ENCODE data around the gene HTATSF1.

HTATSF1 gene

GRCh38 chrX:136540226-136540625 is 42.8 kb downstream of the HTATSF1 start:
- no peaks in the 10 kb centered on the region for H3K4me1 ChIP-seq (ENCODE audit: control insufficient read depth in 1 of 2, insufficient read depth in 1 of 2, low read depth in 1 of 2, low read length in 1 of 2)
- no peak overlapping the region for H3K27ac ChIP-seq
- H3K4me3 ChIP-seq (ENCODE audit: low read depth in 1 of 2, low read length in 1 of 2) = no peak overlapping the region
- no peak for TF ChIP-seq CTCF (IDR thresholded peaks at IDR 0.05)
- H3K27me3 ChIP-seq = no peaks in the 10 kb centered on the region
- H3K36me3 ChIP-seq = no peaks in the 10 kb centered on the region
- H3K9me3 ChIP-seq = no peaks in the 10 kb centered on the region

DNA sequence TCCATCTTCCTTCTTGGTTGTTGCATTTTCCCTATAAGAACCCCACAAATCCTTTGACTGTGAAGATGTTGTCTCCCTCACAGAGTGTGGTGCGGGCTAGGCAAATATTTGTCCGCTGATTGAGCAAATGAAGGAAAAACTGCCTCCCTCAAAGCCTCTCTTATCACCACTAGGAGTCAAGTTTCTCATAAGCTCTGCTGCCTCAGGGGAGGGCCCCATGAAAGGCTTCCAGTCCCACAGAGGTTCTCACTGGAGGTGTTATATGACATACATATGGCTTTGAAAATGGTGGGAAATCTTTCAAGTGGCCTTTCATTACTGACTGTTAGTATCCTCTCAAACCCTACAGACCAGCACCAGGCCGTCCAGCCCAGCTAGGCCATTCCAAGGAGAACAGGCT is 43.9 kb downstream of the HTATSF1 start:
- Histone ChIP-seq H3K36me3 (no peaks in the 10 kb centered on the region), H3K27ac (no peak overlapping the region), H3K9me3 (no peaks in the 10 kb centered on the region), H3K4me3 (ENCODE audit: low read depth in 1 of 2, low read length in 1 of 2) (no peak overlapping the region), H3K27me3 (no peaks in the 10 kb centered on the region), H3K4me1 (ENCODE audit: control insufficient read depth in 1 of 2, insufficient read depth in 1 of 2, low read depth in 1 of 2, low read length in 1 of 2) (no peaks in the 10 kb centered on the region)
- TF ChIP-seq CTCF (IDR thresholded peaks at IDR 0.05) = no peak

GRCh38 chrX:136542281-136542680 is 44.9 kb downstream of the HTATSF1 start:
- no peaks in the 10 kb centered on the region for H3K36me3 ChIP-seq
- no peak overlapping the region for H3K27ac ChIP-seq

DNA sequence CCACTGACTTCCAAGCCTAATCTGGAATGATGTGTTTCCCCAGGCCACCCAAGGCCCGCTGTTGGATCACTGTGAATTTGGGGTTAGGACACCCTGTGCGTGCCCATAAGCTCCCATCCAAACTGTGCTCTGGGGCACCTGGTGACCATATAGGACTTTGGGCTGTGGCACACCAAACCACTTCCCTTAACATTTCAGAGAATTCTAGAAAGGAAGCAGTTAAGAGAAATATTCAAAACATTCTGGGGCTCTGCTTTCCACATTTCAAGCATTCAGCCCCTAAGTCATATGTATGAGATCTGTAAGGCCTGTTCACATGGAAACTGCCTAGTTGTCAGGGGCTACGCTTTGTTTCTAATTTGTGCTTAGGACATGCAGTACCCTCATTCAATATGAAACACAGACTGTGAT is 49.0 kb downstream of the HTATSF1 start:
- Histone ChIP-seq H3K4me1 (ENCODE audit: control insufficient read depth in 1 of 2, insufficient read depth in 1 of 2, low read depth in 1 of 2, low read length in 1 of 2) (no peaks in the 10 kb centered on the region), H3K9me3 (no peaks in the 10 kb centered on the region), H3K27ac (no peak overlapping the region), H3K4me3 (ENCODE audit: low read depth in 1 of 2, low read length in 1 of 2) (no peak overlapping the region), H3K27me3 (no peaks in the 10 kb centered on the region), H3K36me3 (no peaks in the 10 kb centered on the region)
- TF ChIP-seq CTCF (IDR thresholded peaks at IDR 0.05) = no peak

More at GRCh38 chrX:136542281-136542680, 44.9 kb downstream of the HTATSF1 start:
- no peaks in the 10 kb centered on the region for H3K9me3 ChIP-seq
- H3K4me1 ChIP-seq (ENCODE audit: control insufficient read depth in 1 of 2, insufficient read depth in 1 of 2, low read depth in 1 of 2, low read length in 1 of 2) = no peaks in the 10 kb centered on the region
- H3K4me3 ChIP-seq (ENCODE audit: low read depth in 1 of 2, low read length in 1 of 2) = no peak overlapping the region
- H3K27me3 ChIP-seq = no peaks in the 10 kb centered on the region
- no peak for TF ChIP-seq CTCF (IDR thresholded peaks at IDR 0.05)

- H3K36me3 ChIP-seq = no peaks in the 10 kb centered on the region
- no peaks in the 10 kb centered on the region for H3K27me3 ChIP-seq
- TF ChIP-seq CTCF (IDR thresholded peaks at IDR 0.05) = no peak
- no peak overlapping the region for H3K27ac ChIP-seq
- H3K9me3 ChIP-seq = no peaks in the 10 kb centered on the region
- H3K4me1 ChIP-seq (ENCODE audit: control insufficient read depth in 1 of 2, insufficient read depth in 1 of 2, low read depth in 1 of 2, low read length in 1 of 2) = no peaks in the 10 kb centered on the region
- H3K4me3 ChIP-seq (ENCODE audit: low read depth in 1 of 2, low read length in 1 of 2) = no peak overlapping the region
These were observed 51.8 kb downstream of the HTATSF1 start for GRCh38 chrX:136549226-136549625.

DNA sequence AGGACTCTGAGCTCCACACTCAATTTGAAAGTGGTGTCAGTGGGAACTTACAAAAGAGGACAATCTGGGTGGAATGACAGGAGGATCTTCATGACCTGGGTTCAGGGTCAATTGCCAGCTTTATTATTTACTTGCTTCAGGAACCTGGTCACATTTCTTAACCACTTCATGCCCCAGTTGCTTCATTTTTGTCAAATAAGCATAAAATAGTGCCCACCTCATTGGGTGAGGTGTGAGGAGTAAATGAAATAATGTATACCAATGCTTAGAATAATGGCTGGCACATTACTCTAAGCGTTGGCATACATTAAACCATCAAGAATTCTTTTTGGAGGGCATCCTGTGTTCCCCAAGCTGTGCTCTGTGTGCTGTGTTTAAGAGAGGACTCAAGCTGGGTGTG is 54.0 kb downstream of the HTATSF1 start:
- TF ChIP-seq CTCF (IDR thresholded peaks at IDR 0.05) = no peak
- no peaks in the 10 kb centered on the region for H3K36me3 ChIP-seq

More for the DNA sequence above, 54.0 kb downstream of the HTATSF1 start:
- no peak overlapping the region for H3K27ac ChIP-seq
- H3K9me3 ChIP-seq = no peaks in the 10 kb centered on the region
- no peak overlapping the region for H3K4me3 ChIP-seq (ENCODE audit: low read depth in 1 of 2, low read length in 1 of 2)
- no peaks in the 10 kb centered on the region for H3K27me3 ChIP-seq
- no peaks in the 10 kb centered on the region for H3K4me1 ChIP-seq (ENCODE audit: control insufficient read depth in 1 of 2, insufficient read depth in 1 of 2, low read depth in 1 of 2, low read length in 1 of 2)
